ENCODE data around the gene HP1BP3.

Gene HP1BP3

DNA sequence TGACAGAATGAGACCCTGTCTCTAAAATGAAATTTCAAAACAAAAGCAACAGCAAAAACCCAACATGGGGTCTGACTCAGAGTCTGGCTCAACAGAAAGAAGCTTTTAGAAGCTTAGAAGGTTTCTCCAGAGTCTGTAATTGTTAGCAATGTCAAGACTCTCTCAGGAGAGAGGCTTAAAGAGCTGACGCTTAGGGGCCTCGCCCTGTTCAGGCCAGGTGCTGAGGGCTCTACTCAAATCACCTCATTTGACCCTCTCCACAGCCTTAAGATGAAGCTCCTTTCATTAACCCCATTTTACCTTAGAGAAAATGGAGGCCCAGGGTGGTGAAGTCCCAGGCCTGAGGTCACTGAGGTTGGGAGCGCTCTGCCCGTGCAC, 64.0 kb downstream of the HP1BP3 start:
- Histone ChIP-seq H3K27ac (ENCODE audit: poor library complexity, severe bottlenecking) (no peak overlapping the region), H3K4me1 (ENCODE audit: insufficient read depth, poor library complexity, severe bottlenecking) (no peaks in the 10 kb centered on the region)

DNA sequence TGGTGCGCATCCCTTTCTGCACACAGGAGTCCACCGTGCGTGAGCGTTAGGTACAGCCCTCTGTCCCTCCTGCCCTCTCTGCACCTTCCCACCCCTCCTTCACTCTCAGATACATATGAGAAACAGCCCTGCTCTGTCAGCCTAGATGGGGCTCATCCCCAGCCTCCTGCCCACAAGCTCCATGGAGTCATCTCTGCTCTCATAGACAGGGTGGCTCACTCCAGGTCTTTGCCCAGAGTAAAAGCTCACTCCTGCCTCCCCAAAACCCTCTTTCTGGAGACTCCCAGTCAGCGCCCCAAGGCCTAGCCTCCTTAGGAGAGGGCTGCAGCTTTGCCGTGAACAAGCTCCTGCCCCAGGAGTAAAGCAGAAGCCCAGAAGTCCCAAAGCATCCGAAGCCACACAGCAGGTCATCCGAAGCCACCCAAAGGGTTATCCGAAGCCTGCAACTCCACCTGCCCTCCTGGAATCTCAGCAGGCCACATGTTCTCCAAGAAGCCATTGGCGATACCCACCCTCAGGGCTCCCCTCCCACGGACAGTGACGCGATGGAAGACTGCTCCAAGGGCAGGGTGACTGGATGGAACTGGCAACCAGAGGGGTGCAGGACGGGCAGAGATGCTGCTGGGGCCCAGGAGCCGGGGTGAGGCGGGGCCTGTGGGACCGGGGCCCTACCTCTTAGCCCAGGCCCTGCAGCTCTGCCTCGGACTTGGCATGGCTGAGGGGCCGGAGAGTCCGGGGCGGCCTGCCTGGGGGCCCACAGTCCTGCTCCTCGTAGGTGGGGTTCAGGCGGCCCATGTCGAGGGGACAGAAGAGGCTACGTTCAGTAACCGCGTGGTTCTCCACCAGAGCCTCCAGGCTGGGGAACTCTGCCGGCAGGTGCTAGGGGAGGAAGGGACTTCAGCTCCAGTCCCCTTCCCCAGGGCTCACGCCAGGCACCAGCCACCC, 65.7 kb downstream of the HP1BP3 start:
- Histone ChIP-seq H3K27me3 (ENCODE audit: insufficient read depth, poor library complexity, severe bottlenecking) (no peaks in the 10 kb centered on the region), H3K4me1 (ENCODE audit: insufficient read depth, poor library complexity, severe bottlenecking) (no peaks in the 10 kb centered on the region), H3K4me3 (ENCODE audit: severe bottlenecking) (no peak overlapping the region), H3K27ac (ENCODE audit: poor library complexity, severe bottlenecking) (no peak overlapping the region), H3K36me3 (ENCODE audit: low read depth) (no peaks in the 10 kb centered on the region), H3K9me3 (ENCODE audit: severe bottlenecking) (no peaks in the 10 kb centered on the region)
- TF ChIP-seq, protein P1, sequence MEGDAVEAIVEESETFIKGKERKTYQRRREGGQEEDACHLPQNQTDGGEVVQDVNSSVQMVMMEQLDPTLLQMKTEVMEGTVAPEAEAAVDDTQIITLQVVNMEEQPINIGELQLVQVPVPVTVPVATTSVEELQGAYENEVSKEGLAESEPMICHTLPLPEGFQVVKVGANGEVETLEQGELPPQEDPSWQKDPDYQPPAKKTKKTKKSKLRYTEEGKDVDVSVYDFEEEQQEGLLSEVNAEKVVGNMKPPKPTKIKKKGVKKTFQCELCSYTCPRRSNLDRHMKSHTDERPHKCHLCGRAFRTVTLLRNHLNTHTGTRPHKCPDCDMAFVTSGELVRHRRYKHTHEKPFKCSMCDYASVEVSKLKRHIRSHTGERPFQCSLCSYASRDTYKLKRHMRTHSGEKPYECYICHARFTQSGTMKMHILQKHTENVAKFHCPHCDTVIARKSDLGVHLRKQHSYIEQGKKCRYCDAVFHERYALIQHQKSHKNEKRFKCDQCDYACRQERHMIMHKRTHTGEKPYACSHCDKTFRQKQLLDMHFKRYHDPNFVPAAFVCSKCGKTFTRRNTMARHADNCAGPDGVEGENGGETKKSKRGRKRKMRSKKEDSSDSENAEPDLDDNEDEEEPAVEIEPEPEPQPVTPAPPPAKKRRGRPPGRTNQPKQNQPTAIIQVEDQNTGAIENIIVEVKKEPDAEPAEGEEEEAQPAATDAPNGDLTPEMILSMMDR (IDR thresholded peaks at IDR 0.05; ENCODE audit: poor library complexity, severe bottlenecking): no peak
- DNase-seq (ENCODE audit: low spot score) (no peak), ATAC-seq (ENCODE audit: low read depth) (no peak)

More for the DNA sequence above, 64.0 kb downstream of the HP1BP3 start:
- no peak for ATAC-seq (ENCODE audit: low read depth)
- no peaks in the 10 kb centered on the region for H3K36me3 ChIP-seq (ENCODE audit: low read depth)
- no peaks in the 10 kb centered on the region for H3K27me3 ChIP-seq (ENCODE audit: insufficient read depth, poor library complexity, severe bottlenecking)
- TF ChIP-seq, protein P1 (IDR thresholded peaks at IDR 0.05; ENCODE audit: poor library complexity, severe bottlenecking): no peak
- H3K9me3 ChIP-seq (ENCODE audit: severe bottlenecking): no peaks in the 10 kb centered on the region
- no peak for DNase-seq (ENCODE audit: low spot score)
- H3K4me3 ChIP-seq (ENCODE audit: severe bottlenecking): no peak overlapping the region

DNA sequence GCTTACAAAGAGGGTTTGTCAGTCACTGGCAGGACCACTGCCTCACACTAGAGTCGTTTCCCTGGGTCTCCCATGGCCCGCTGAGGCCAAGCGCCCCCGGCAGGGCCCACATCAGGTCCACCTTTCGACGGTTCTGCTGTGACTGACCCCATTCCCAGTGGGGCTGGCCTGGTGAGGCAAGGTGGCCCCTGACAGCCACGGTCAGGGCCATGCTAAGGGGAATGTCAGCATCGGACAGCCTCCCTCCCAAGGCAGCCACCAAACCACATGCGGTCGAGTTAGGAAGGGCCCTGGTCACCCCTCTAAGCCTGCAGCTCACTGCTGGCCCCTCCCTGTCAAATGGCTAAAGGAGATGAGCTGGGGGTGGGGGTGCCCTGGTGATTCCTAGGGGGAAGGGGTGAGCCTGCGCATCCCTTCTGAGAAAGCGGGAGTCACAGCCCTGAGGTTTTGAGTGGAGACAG, 66.4 kb downstream of the HP1BP3 start:
- TF ChIP-seq, protein P1 (IDR thresholded peaks at IDR 0.05; ENCODE audit: poor library complexity, severe bottlenecking): no peak
- no peaks in the 10 kb centered on the region for H3K4me1 ChIP-seq (ENCODE audit: insufficient read depth, poor library complexity, severe bottlenecking)
- no peaks in the 10 kb centered on the region for H3K9me3 ChIP-seq (ENCODE audit: severe bottlenecking)
- DNase-seq (ENCODE audit: low spot score) (no peak), ATAC-seq (ENCODE audit: low read depth) (no peak)
- H3K27me3 ChIP-seq (ENCODE audit: insufficient read depth, poor library complexity, severe bottlenecking): no peaks in the 10 kb centered on the region
- no peak overlapping the region for H3K4me3 ChIP-seq (ENCODE audit: severe bottlenecking)
- H3K27ac ChIP-seq (ENCODE audit: poor library complexity, severe bottlenecking): no peak overlapping the region
- H3K36me3 ChIP-seq (ENCODE audit: low read depth): no peaks in the 10 kb centered on the region

DNA sequence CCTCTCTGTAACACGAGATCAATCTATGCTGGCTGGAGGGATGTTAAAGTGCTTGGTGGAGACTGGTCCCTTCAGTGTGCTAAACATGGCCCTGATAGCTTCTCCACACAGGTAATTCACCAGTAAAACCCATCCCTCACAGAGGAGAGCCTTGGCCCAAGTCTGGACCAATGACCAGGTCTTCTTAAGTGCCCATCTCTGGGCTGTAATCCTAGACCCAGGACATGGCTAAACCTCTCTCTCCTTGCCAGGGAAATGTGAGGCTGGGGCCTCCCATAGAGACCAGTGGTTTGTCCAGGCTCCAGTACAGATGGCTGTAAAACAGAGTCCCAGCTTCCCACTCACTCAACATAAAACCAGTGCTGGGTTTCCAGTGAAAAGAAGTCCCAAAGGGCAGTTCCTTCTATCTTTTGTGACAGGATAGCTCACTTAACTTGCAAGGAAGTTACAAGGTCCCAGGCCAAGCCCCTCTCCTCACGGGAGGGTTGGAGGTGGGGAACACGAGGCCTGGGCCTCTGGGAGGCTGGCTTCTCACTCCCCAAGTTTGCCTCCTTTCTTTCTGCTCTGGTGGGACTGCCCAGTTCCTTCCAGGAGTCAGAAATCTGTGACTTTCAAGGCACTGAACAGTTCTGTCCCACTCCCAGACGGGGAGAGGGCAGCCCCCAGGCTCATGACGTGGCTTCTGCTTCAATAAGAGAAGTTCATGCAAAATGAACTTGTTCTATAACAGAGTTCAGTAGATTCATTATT, 67.1 kb downstream of the HP1BP3 start:
- DNase-seq (ENCODE audit: low spot score) (no peak), ATAC-seq (ENCODE audit: low read depth) (no peak)
- H3K27me3 ChIP-seq (ENCODE audit: insufficient read depth, poor library complexity, severe bottlenecking): no peaks in the 10 kb centered on the region
- no peak overlapping the region for H3K27ac ChIP-seq (ENCODE audit: poor library complexity, severe bottlenecking)
- no peaks in the 10 kb centered on the region for H3K9me3 ChIP-seq (ENCODE audit: severe bottlenecking)
- H3K4me1 ChIP-seq (ENCODE audit: insufficient read depth, poor library complexity, severe bottlenecking): no peaks in the 10 kb centered on the region
- TF ChIP-seq, protein P1 (IDR thresholded peaks at IDR 0.05; ENCODE audit: poor library complexity, severe bottlenecking): no peak
- no peaks in the 10 kb centered on the region for H3K36me3 ChIP-seq (ENCODE audit: low read depth)
- H3K4me3 ChIP-seq (ENCODE audit: severe bottlenecking): no peak overlapping the region

Data from RWPE2 (cell line).